ENCODE results near the gene FAM131A.

DNA sequence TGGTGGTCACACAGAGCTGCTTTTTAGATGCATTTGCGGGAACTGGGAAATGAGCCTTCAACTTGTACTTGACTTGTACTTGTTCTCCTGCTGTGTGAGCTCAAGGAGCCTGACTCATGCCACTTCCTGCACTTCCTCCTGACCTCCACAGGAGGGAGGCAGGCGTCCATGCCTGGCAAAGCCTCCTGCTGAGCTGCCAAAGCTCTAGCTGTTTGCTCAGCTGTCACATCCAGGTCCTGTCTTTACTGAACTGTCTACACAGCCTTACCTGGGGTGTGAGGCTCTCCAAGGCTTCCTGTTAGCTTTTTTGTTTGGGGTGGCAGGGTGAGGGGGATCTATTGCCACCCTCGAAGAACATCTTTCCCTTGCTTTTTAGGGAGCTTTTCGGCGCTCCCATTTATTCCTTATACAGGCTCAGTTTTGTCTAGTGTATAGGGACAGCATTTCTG, 34.2 kb downstream of the FAM131A start:
- TF ChIP-seq POLR2A (IDR thresholded peaks at IDR 0.05; ENCODE audit: low read length) (no peak), GATA1 (IDR thresholded peaks at IDR 0.05; ENCODE audit: low read depth, low read length) (no peak)

Measured in erythroblast (primary cell).